A673 (cell line): ENCODE results near the gene LRRN3. TPM values are rescaled to one million over a fixed set of nuclear protein-coding genes. Genes with fewer than 3 reads are reported as not detected.

Source experiments
- BruUV-seq: library from RNA; stranded (reverse); fragments of 400-500 nt; replicated peaks from 2 replicates; lab custom pipeline; 2021; lab: Mats Ljungman, UMichigan
- CTCF ChIA-PET: fragments of 300-600 bp; sonication (Branson Sonifier 250); formaldehyde crosslinking; loops from one replicate; lab custom pipeline; 2022; ENCODE audit warnings: antibody characterized with exemption; lab: Charles Lee
- POLR2A ChIA-PET: fragments of 300-600 bp; sonication (Branson Sonifier 250); formaldehyde crosslinking; loops from one replicate; lab custom pipeline; 2022; ENCODE audit warnings: antibody characterized with exemption; ENCODE audit not compliant: low non-redundant PET; lab: Charles Lee
- DNase-seq: peaks from one replicate; pipeline ENCODE4 v3.0.0-alpha.2; 2015; ENCODE audit warnings: low spot score
- H3K27ac ChIP-seq: fragments of 200-600 bp; sonication (generic); 2 replicates; pipeline ENCODE4 v1.5.1; 2016; ENCODE audit warnings: mixed run types, low read depth, mild to moderate bottlenecking, mixed read lengths, antibody characterized with exemption, low read length; ENCODE audit not compliant: poor library complexity, severe bottlenecking
- H3K27me3 ChIP-seq: fragments of 200-600 bp; sonication (generic); replicated peaks from 2 replicates; pipeline ENCODE4 v1.6.1; 2017; ENCODE audit warnings: mixed run types, low read depth, mild to moderate bottlenecking, mixed read lengths, antibody characterized with exemption, low read length; ENCODE audit not compliant: insufficient read depth, poor library complexity
- H3K36me3 ChIP-seq: fragments of 200-600 bp; sonication (generic); 2 replicates; pipeline ENCODE4 v1.6.1; 2016; ENCODE audit warnings: mixed run types, mild to moderate bottlenecking, mixed read lengths, antibody characterized with exemption, low read length; ENCODE audit not compliant: insufficient read depth, poor library complexity, severe bottlenecking
- H3K4me1 ChIP-seq: fragments of 200-600 bp; sonication (generic); 2 replicates; pipeline ENCODE4 v1.6.1; 2017; ENCODE audit warnings: mixed run types, mild to moderate bottlenecking, mixed read lengths, antibody characterized with exemption, low read length; ENCODE audit not compliant: insufficient read depth, poor library complexity, severe bottlenecking
- H3K4me3 ChIP-seq: fragments of 200-600 bp; sonication (generic); 2 replicates; pipeline ENCODE4 v1.5.1; 2016; ENCODE audit warnings: low read depth, mixed run types, mild to moderate bottlenecking, mixed read lengths, low read length; ENCODE audit not compliant: poor library complexity, severe bottlenecking
- H3K9me3 ChIP-seq: fragments of 200-600 bp; sonication (generic); 2 replicates; pipeline ENCODE4 v1.6.1; 2016; ENCODE audit warnings: mixed run types, low read depth, mild to moderate bottlenecking, mixed read lengths, antibody characterized with exemption, low read length; ENCODE audit not compliant: poor library complexity, severe bottlenecking
- EZH2 ChIP-seq: fragments of 200-600 bp; sonication (generic); IDR thresholded peaks from 2 replicates; pipeline ENCODE4 v1.6.1; 2017; ENCODE audit warnings: borderline replicate concordance, low read depth, mild to moderate bottlenecking, mixed read lengths, antibody characterized with exemption, low read length; ENCODE audit not compliant: poor library complexity, severe bottlenecking
- intact Hi-C: fragments of 100-400 bp; cut with micrococcal nuclease; formaldehyde crosslinking; loops from one replicate; pipeline ENCODE4 v1.10.0; 2022; ENCODE audit not compliant: unreplicated experiment
- total RNA-seq: library from RNA; stranded (reverse); gene quantifications from 2 replicates; pipeline ENCODE4 v1.2.3, GENCODE V29; 2021
- TF ChIP-seq, protein P1 (sequence below): fragments of 300-800, 200-600 bp; sonication (generic); conservative IDR thresholded peaks from 2 replicates; pipeline ENCODE4 v1.5.1; 2017; ENCODE audit warnings: low read depth, mild to moderate bottlenecking, antibody characterized with exemption, low read length, moderate library complexity, mixed read lengths

The LRRN3 gene
- total RNA-seq, 1 experiment from 2014 or later = not detected

DNA sequence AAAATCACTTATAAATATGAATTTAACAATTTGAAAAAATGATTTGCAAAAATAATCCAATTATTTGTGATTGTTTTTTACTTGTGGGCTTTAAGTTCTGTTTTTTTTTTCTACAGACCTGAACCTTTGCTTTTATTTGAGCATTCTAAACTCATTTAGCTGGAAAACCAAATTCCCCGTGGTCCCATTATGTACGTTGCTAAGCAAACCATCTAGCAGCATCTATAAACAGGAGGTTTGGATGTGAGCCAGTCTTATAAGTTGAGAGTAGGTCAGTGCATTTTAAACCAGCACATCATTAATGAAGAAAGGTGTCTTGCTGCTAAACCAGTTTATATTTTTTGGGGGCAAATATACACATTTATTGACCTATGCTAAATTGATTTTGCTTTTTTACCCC is 77.3 kb downstream of the LRRN3 start:
- Histone ChIP-seq H3K4me3 (no peak overlapping the region), H3K27me3 (no peaks in the 10 kb centered on the region), H3K9me3 (no peaks in the 10 kb centered on the region), H3K36me3 (no peaks in the 10 kb centered on the region), H3K27ac (no peak overlapping the region), H3K4me1 (peaks cover 8% of the 10 kb centered on the region)
- intact Hi-C loops = no loop called here
- TF ChIP-seq EZH2 = no peak
- BruUV-seq = no TSS peak
- ChIA-PET CTCF (no interaction called here), POLR2A (no interaction called here)
- DNase-seq = peak; percentile 39

- intact Hi-C loops = no loop called here
- H3K4me3 ChIP-seq = no peak overlapping the region
- POLR2A ChIA-PET = no interaction called here
- CTCF ChIA-PET = no interaction called here
- H3K27ac ChIP-seq = no peak overlapping the region
- BruUV-seq = no TSS peak
- peaks cover 8% of the 10 kb centered on the region for H3K4me1 ChIP-seq
- no peaks in the 10 kb centered on the region for H3K9me3 ChIP-seq
- no peaks in the 10 kb centered on the region for H3K36me3 ChIP-seq
- H3K27me3 ChIP-seq = no peaks in the 10 kb centered on the region
- peak; percentile 15 for DNase-seq
- TF ChIP-seq, protein P1, sequence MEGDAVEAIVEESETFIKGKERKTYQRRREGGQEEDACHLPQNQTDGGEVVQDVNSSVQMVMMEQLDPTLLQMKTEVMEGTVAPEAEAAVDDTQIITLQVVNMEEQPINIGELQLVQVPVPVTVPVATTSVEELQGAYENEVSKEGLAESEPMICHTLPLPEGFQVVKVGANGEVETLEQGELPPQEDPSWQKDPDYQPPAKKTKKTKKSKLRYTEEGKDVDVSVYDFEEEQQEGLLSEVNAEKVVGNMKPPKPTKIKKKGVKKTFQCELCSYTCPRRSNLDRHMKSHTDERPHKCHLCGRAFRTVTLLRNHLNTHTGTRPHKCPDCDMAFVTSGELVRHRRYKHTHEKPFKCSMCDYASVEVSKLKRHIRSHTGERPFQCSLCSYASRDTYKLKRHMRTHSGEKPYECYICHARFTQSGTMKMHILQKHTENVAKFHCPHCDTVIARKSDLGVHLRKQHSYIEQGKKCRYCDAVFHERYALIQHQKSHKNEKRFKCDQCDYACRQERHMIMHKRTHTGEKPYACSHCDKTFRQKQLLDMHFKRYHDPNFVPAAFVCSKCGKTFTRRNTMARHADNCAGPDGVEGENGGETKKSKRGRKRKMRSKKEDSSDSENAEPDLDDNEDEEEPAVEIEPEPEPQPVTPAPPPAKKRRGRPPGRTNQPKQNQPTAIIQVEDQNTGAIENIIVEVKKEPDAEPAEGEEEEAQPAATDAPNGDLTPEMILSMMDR = no peak
- no peak for TF ChIP-seq EZH2
Observed at GRCh38 chr7:111172564-111173257, 81.8 kb downstream of the LRRN3 start.

DNA sequence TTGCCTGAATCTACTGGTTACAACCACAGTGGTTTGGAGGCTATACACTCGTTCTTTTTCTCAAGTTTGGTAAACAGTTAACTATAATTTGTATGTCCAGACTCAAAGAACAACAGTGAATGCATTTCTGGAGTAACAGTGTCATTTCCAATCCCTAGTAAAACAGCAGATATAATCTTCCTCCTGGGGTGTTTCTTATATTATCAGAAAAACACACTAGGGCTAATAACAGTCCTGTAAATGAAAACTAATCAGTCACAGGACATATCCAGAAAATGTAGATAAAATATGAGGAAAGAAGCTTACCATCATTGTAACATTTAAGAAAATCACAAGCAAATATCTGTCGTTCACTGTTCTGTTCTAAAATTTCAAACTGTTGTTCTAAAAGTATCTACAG is 82.6 kb downstream of the LRRN3 start:
- Histone ChIP-seq H3K27ac (no peak overlapping the region), H3K27me3 (no peaks in the 10 kb centered on the region), H3K4me3 (no peak overlapping the region), H3K9me3 (no peaks in the 10 kb centered on the region), H3K4me1 (peaks cover 3% of the 10 kb centered on the region), H3K36me3 (no peaks in the 10 kb centered on the region)
- intact Hi-C loops = no loop called here
- DNase-seq = no peak
- ChIA-PET CTCF (no interaction called here), POLR2A (no interaction called here)
- no peak for TF ChIP-seq EZH2
- TF ChIP-seq, protein P1 = no peak
- no TSS peak for BruUV-seq

DNA sequence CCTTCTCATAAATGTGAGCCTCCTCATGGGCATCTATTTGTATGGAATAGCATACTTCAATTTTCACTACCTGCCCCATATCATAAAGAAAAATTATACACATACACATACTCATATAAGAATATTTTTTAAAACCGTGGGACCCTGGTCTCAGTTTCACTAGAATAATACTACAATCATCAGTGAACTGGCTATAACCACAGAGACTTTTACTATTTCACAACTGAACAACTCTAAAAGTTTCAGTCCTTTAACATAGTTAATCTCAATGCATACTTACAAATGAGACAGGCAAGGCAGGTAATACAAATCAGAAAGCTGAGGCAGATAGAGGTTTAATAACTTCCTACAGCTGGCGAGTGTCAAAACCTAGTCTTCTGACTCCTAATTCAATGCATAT is 83.1 kb downstream of the LRRN3 start:
- POLR2A ChIA-PET = no interaction called here
- CTCF ChIA-PET = no interaction called here
- Histone ChIP-seq H3K4me1 (no peaks in the 10 kb centered on the region), H3K9me3 (no peaks in the 10 kb centered on the region), H3K27ac (no peak overlapping the region), H3K36me3 (no peaks in the 10 kb centered on the region), H3K27me3 (no peaks in the 10 kb centered on the region), H3K4me3 (no peak overlapping the region)
- no TSS peak for BruUV-seq
- intact Hi-C loops = no loop called here
- no peak for DNase-seq
- TF ChIP-seq EZH2 = no peak
- TF ChIP-seq, protein P1 = no peak
